Ovary (tissue), 3 donors: ENCODE measurements around the gene KRTAP10-9.

Experiments used
- CTCF ChIP-seq, 3 donors: fragments of 450-650 bp in 2 of 3; fragments of 200-600 bp in 1 of 3; IDR thresholded peaks; one replicate each; pipeline versions ENCODE4 v1.5.1 to v1.8.0; 2016 to 2022; ENCODE audit warnings: antibody characterized with exemption in 3 of 3, mild to moderate bottlenecking in 1 of 3
- EP300 ChIP-seq: sonication (generic); formaldehyde crosslinking; IDR thresholded peaks from one replicate; pipeline ENCODE4 v1.6.1; 2017; ENCODE audit warnings: antibody characterized with exemption
- POLR2A ChIP-seq: fragments of 450-650 bp; IDR thresholded peaks from one replicate; pipeline ENCODE4 v1.6.1; 2017; ENCODE audit warnings: antibody characterized with exemption, mild to moderate bottlenecking, moderate library complexity
- donor health status: DM: no; HTN: no; CAD: no.

- no peak for TF ChIP-seq POLR2A
- TF ChIP-seq CTCF (IDR thresholded peaks at IDR 0.05): no peak
- no peak for TF ChIP-seq EP300
Measured at GRCh38 chr21:44650265-44650972, 23.5 kb downstream of the KRTAP10-9 start.
